ENCODE results near the gene SPAAR.

GRCh38 chr9:35917261-35917660, 8.0 kb downstream of the SPAAR start:
- TF ChIP-seq SMC3 (IDR thresholded peaks at IDR 0.05) (no peak), CTCF (IDR thresholded peaks at IDR 0.05) (no peak)
- TF ChIP-seq, protein P1, sequence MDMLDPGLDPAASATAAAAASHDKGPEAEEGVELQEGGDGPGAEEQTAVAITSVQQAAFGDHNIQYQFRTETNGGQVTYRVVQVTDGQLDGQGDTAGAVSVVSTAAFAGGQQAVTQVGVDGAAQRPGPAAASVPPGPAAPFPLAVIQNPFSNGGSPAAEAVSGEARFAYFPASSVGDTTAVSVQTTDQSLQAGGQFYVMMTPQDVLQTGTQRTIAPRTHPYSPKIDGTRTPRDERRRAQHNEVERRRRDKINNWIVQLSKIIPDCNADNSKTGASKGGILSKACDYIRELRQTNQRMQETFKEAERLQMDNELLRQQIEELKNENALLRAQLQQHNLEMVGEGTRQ (IDR thresholded peaks at IDR 0.05) = no peak

Data from A549 (cell line).